Activated CD8-positive, alpha-beta T cell treated with anti-CD3 and anti-CD28 coated beads for 36 hours (primary cell): ENCODE results near the gene FBN1. TPM values are rescaled to one million over a fixed set of nuclear protein-coding genes. Genes with fewer than 3 reads are reported as not detected.

Source experiments
- ATAC-seq: fragments of 200-7000 bp; cut with Tn5 transposase; one replicate; pipeline ENCODE4 v1.10.0; 2021; ENCODE audit warnings: mild to moderate bottlenecking, moderate library complexity
- CTCF ChIA-PET: fragments of 350-600 bp; sonication (Branson Sonifier 250); formaldehyde crosslinking; loops from one replicate; lab custom pipeline; 2021; ENCODE audit warnings: antibody characterized with exemption; lab: Charles Lee
- POLR2A ChIA-PET: fragments of 350-600 bp; sonication (Branson Sonifier 250); formaldehyde crosslinking; loops from one replicate; lab custom pipeline; 2021; ENCODE audit warnings: antibody characterized with exemption; lab: Charles Lee
- DNase-seq: peaks from one replicate; pipeline ENCODE4 v3.0.0-alpha.2; 2020
- H3K27ac Mint-ChIP-seq: one replicate; pipeline ENCODE4 v1.8.0; 2021; ENCODE audit warnings: mild to moderate bottlenecking, mixed read lengths
- H3K27me3 Mint-ChIP-seq: one replicate; pipeline ENCODE4 v1.8.0; 2021; ENCODE audit warnings: mixed read lengths
- H3K36me3 Mint-ChIP-seq: one replicate; pipeline ENCODE4 v1.8.0; 2021; ENCODE audit warnings: low read depth, mixed read lengths
- H3K4me1 Mint-ChIP-seq: one replicate; pipeline ENCODE4 v1.8.0; 2021; ENCODE audit warnings: low read depth, mixed read lengths
- H3K4me3 Mint-ChIP-seq: one replicate; pipeline ENCODE4 v1.8.0; 2021; ENCODE audit warnings: mild to moderate bottlenecking, moderate library complexity, mixed read lengths
- H3K9me3 Mint-ChIP-seq: one replicate; pipeline ENCODE4 v1.8.0; 2021; ENCODE audit warnings: mixed read lengths
- intact Hi-C: fragments of 100-400 bp; cut with micrococcal nuclease; formaldehyde crosslinking; loops from one replicate; pipeline ENCODE4 v1.10.0; 2022
- total RNA-seq, 2 experiments: library from RNA; stranded (reverse); gene quantifications; one replicate each; pipeline ENCODE4 v1.2.3, GENCODE V29; 2021
- TF ChIP-seq, protein P1 (sequence below): fragments of 200-600 bp; IDR thresholded peaks from one replicate; pipeline ENCODE4 v1.8.0; 2022; ENCODE audit warnings: antibody characterized with exemption, mild to moderate bottlenecking

FBN1 gene
- total RNA-seq, 2 experiments from 2014 or later: 0.38 to 0.49 TPM

DNA sequence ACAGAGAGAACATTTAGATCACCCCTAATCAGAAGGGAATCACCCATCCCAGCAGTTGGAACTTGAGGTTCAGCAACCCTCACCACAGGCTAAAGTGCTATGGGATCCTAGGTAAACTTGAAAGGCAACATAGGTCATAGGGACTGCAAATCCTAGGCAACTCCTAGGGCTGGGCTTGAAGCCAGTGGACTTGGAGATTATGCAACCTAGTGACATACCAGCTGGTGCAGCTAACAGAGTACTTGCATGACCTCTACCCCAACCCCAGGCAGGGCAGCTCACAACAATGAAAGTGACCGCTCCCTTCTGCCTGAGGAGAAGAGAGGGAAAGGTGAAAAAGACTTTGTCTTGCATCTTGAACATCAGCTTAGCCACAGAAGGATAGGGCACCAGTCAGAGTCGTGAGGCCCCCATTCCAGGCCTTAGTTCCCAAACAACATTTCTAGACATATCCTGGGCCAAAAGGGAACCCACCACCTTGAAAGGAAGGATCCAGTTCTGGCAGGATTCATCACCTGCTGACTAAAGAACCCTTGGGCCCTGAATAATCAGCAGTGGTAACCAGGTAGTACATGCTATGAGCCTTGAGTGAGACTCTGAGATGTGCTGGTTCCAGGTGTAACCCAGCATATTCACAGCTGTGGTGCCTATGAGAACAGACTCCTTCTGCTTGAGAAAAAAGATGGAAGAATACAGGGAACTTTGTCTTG lies 37.6 kb upstream of the FBN1 start:
- H3K4me1 Mint-ChIP-seq: no peaks in the 10 kb centered on the region
- no peak overlapping the region for H3K27ac Mint-ChIP-seq
- TF ChIP-seq, protein P1, sequence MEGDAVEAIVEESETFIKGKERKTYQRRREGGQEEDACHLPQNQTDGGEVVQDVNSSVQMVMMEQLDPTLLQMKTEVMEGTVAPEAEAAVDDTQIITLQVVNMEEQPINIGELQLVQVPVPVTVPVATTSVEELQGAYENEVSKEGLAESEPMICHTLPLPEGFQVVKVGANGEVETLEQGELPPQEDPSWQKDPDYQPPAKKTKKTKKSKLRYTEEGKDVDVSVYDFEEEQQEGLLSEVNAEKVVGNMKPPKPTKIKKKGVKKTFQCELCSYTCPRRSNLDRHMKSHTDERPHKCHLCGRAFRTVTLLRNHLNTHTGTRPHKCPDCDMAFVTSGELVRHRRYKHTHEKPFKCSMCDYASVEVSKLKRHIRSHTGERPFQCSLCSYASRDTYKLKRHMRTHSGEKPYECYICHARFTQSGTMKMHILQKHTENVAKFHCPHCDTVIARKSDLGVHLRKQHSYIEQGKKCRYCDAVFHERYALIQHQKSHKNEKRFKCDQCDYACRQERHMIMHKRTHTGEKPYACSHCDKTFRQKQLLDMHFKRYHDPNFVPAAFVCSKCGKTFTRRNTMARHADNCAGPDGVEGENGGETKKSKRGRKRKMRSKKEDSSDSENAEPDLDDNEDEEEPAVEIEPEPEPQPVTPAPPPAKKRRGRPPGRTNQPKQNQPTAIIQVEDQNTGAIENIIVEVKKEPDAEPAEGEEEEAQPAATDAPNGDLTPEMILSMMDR: no peak
- intact Hi-C loops: no loop called here
- CTCF ChIA-PET: no interaction called here
- ATAC-seq (no peak), DNase-seq (no peak)
- no peaks in the 10 kb centered on the region for H3K36me3 Mint-ChIP-seq
- H3K9me3 Mint-ChIP-seq: no peaks in the 10 kb centered on the region
- H3K27me3 Mint-ChIP-seq: no peaks in the 10 kb centered on the region
- no peak overlapping the region for H3K4me3 Mint-ChIP-seq
- POLR2A ChIA-PET: no interaction called here

DNA sequence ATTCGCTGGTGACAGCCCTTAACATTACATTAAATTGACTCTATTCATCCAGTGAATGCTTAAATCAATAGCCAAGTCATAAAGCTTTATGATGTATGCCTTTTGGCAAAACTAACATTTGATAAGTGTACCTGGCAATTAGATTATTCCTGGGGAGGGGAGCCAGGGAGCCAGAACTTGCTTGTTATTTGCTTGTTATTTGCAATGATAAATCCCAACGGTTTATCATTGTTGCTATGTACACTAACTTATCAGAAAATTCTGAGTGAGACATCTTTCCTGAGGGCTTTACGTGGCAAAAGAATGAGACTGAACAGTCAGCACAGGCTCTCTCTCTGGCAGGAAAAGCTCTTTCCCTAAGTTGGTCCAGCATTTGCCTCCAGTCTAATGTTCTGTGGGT lies 35.8 kb upstream of the FBN1 start:
- TF ChIP-seq, protein P1: no peak
- intact Hi-C loops: no loop called here
- no peaks in the 10 kb centered on the region for H3K4me1 Mint-ChIP-seq
- no peaks in the 10 kb centered on the region for H3K36me3 Mint-ChIP-seq
- H3K4me3 Mint-ChIP-seq: no peak overlapping the region
- no peak for DNase-seq
- ChIA-PET POLR2A (no interaction called here), CTCF (no interaction called here)
- no peak for ATAC-seq
- H3K9me3 Mint-ChIP-seq: no peaks in the 10 kb centered on the region
- no peaks in the 10 kb centered on the region for H3K27me3 Mint-ChIP-seq
- no peak overlapping the region for H3K27ac Mint-ChIP-seq

DNA sequence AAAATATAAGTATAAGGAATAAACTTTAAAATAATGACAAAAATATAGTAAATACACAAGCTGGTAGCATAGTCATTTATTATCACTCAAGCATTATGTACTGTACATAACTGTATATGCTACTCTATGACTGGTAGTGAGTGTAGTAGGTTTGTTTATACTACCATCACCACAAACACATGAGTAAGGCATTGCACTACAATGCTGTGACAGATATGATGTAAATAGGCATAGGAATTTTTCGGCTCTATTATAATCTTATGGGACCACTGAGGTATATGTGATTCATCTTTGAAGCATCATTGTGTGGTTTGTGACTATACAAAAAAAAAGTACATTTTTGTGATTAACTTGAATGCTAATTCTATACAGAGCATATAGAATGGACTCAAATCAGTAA lies 35.3 kb upstream of the FBN1 start:
- TF ChIP-seq, protein P1: no peak
- ChIA-PET POLR2A (no interaction called here), CTCF (no interaction called here)
- no peak overlapping the region for H3K27ac Mint-ChIP-seq
- intact Hi-C loops: no loop called here
- H3K27me3 Mint-ChIP-seq: no peaks in the 10 kb centered on the region
- no peak overlapping the region for H3K4me3 Mint-ChIP-seq
- DNase-seq: no peak
- no peak for ATAC-seq
- no peaks in the 10 kb centered on the region for H3K4me1 Mint-ChIP-seq
- H3K36me3 Mint-ChIP-seq: no peaks in the 10 kb centered on the region
- no peaks in the 10 kb centered on the region for H3K9me3 Mint-ChIP-seq

DNA sequence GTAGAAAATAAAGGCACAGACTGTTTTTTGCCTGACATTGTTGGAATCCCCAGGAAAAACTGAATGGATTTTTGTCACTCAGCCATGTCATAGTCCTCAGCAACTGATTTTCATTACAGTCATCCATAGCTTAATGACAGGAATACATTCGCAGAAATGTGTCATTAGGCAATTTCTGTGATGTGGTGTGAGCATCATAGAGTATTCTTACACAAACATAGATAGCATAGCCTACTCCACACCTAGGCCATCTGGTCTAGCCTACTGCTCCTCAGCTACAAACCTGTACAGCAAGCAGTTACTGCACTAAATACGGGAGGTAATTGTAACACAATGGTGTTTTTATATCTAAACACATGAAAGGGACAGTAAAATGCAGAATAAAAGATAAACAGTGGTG lies 34.4 kb upstream of the FBN1 start:
- intact Hi-C loops: no loop called here
- no peaks in the 10 kb centered on the region for H3K27me3 Mint-ChIP-seq
- no peaks in the 10 kb centered on the region for H3K4me1 Mint-ChIP-seq
- no peaks in the 10 kb centered on the region for H3K9me3 Mint-ChIP-seq
- TF ChIP-seq, protein P1: no peak
- H3K27ac Mint-ChIP-seq: no peak overlapping the region
- CTCF ChIA-PET: no interaction called here
- no peaks in the 10 kb centered on the region for H3K36me3 Mint-ChIP-seq
- ATAC-seq (no peak), DNase-seq (no peak)
- POLR2A ChIA-PET: no interaction called here
- H3K4me3 Mint-ChIP-seq: no peak overlapping the region

DNA sequence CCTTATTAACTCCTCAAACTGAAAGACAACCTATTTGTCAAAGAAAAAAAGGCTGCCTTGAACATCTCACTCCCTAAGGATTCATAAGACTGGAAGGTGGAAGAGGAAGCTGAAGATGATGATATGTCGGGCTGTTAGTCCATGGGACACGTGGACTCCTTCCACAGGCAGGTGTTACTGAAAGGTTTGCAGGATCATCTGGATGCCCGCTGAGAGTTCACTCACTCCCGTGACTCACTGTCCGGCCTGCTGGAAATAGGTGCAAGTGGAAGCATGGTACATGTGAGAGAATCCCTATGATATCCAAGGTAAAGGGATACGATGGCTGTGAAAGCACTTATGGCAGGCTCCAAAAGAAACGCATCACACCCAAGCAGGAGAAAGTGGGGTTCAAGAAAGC lies 33.3 kb upstream of the FBN1 start:
- intact Hi-C loops: no loop called here
- no peaks in the 10 kb centered on the region for H3K36me3 Mint-ChIP-seq
- CTCF ChIA-PET: no interaction called here

More for the DNA sequence above, 33.3 kb upstream of the FBN1 start:
- no peak overlapping the region for H3K27ac Mint-ChIP-seq
- POLR2A ChIA-PET: no interaction called here
- H3K4me1 Mint-ChIP-seq: no peaks in the 10 kb centered on the region
- no peak overlapping the region for H3K4me3 Mint-ChIP-seq
- H3K9me3 Mint-ChIP-seq: no peaks in the 10 kb centered on the region
- TF ChIP-seq, protein P1: no peak
- no peak for ATAC-seq
- no peak for DNase-seq
- H3K27me3 Mint-ChIP-seq: no peaks in the 10 kb centered on the region
